ENCODE measurements around the gene ACTR1B. TPM values are rescaled to one million over a fixed set of nuclear protein-coding genes. Genes with fewer than 3 reads are reported as not detected.

ACTR1B gene
- total and polyA plus RNA-seq, 2 donors (not counting 3 experiments of a cell fraction or from before 2014, with no cell fraction given): 49.8 to 60.9 TPM

- Histone ChIP-seq H3K9me3 (replicated peaks; ENCODE audit: control insufficient read depth, insufficient read depth, low read length) (no peaks in the 10 kb centered on the region), H3K4me1 (ENCODE audit: control insufficient read depth, extremely low read depth, insufficient read depth, low read length) (no peaks in the 10 kb centered on the region), H3K4me3 (replicated peaks in 1 of 3; ENCODE audit: insufficient read depth in 1 of 3, low read depth in 1 of 3, low read length in 3 of 3) (no peak overlapping the region), H3K9me1 (replicated peaks; ENCODE audit: control insufficient read depth, extremely low read depth, insufficient read depth, low read length) (no peaks in the 10 kb centered on the region), H3K27ac (ENCODE audit: insufficient read depth, low read depth, low read length) (no peak overlapping the region), H3K9ac (replicated peaks; ENCODE audit: extremely low read depth, insufficient read depth, low read length) (no peak overlapping the region), H4K20me1 (replicated peaks; ENCODE audit: control insufficient read depth, extremely low read depth, insufficient read depth, low read length) (no peaks in the 10 kb centered on the region), H3K79me2 (ENCODE audit: control insufficient read depth, insufficient read depth, low read length) (no peaks in the 10 kb centered on the region), H3K36me3 (ENCODE audit: control insufficient read depth in 2 of 2, extremely low read depth in 1 of 2, insufficient read depth in 2 of 2, low read length in 2 of 2) (no peaks in the 10 kb centered on the region), H3K27me3 (ENCODE audit: control insufficient read depth in 2 of 2, insufficient read depth in 2 of 2, low read length in 2 of 2) (peaks cover 2% of the 10 kb centered on the region in 2 experiments), H3K4me2 (ENCODE audit: insufficient read depth, low read length) (no peak overlapping the region), H2AFZ (ENCODE audit: low read depth, low read length) (no peak overlapping the region)
- TF ChIP-seq EZH2 (IDR thresholded peaks at IDR 0.05; ENCODE audit: borderline replicate concordance, low read depth, low read length, severe bottlenecking) (no peak), GATA2 (IDR thresholded peaks at IDR 0.05; ENCODE audit: insufficient read depth, insufficient read length, low read depth, low read length) (no peak), MYC (IDR thresholded peaks at IDR 0.05; ENCODE audit: low read depth, low read length) (no peak), FOS (IDR thresholded peaks at IDR 0.05; ENCODE audit: borderline replicate concordance, insufficient read depth, low read length) (no peak), JUN (IDR thresholded peaks at IDR 0.05; ENCODE audit: borderline replicate concordance, insufficient read depth, insufficient read length, low read depth) (no peak), CTCF (IDR thresholded peaks at IDR 0.05; ENCODE audit: extremely low read depth in 1 of 2, insufficient read depth in 1 of 2, low read depth in 1 of 2, low read length in 2 of 2) (no peak), POLR2AphosphoS5 (IDR thresholded peaks at IDR 0.05; ENCODE audit: insufficient read depth, low read depth, low read length) (no peak), POLR2A (IDR thresholded peaks at IDR 0.05; ENCODE audit: low read depth, low read length) (no peak)
- TF ChIP-seq, protein P1, sequence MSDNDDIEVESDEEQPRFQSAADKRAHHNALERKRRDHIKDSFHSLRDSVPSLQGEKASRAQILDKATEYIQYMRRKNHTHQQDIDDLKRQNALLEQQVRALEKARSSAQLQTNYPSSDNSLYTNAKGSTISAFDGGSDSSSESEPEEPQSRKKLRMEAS (IDR thresholded peaks at IDR 0.05; ENCODE audit: insufficient read depth, insufficient read length): no peak
- POLR2A ChIA-PET: no interaction called here
- intact Hi-C loops (cut with micrococcal nuclease): loop anchor here (2.0 kb wide), 1 partner anchor 48 kb away; no protein-coding TSS in a partner anchor
- FAIRE-seq (no peak), DNase-seq (ENCODE audit: low read depth, low spot score) (no peak)
- no TSS peak for BruUV-seq (replicated peaks)
- CTCF ChIA-PET: interaction anchor here (0.6 to 4.9 kb wide), 8 partner anchors 10 to 685 kb away, joined by 3 to 116 read pairs (median 4); partner anchors contain the start of gene ZAP70
- dilution Hi-C loops (cut with MboI; ENCODE audit: extremely low pct_ligation_motif_present, low sequenced_read_pairs): no loop called here
These were observed 37.3 kb upstream of the ACTR1B start for GRCh38 chr2:97701186-97701585.
